Measurements from ENCODE around the gene FBXW5.

Gene FBXW5

DNA sequence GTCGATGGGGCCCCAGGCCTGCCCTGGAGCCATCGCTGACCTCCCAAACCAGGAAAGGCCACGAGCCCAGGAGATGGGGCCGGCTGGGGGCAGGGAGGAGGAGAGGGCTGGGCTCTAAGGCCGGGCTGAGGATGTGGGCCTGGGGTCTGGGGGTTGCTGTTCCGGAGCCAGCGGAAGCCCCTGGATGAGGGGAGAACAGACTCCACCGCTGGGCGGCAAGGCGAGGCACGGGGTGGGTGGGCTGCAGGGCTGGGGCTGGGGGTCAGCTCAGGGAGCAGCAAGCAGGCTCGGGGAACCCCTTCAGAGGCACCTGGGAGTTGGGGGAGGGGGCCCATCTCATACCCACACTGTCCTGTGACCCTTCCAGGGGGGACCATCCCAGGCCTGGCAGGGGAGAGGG, 19.2 kb upstream of the FBXW5 start:
- TF ChIP-seq, protein P1, sequence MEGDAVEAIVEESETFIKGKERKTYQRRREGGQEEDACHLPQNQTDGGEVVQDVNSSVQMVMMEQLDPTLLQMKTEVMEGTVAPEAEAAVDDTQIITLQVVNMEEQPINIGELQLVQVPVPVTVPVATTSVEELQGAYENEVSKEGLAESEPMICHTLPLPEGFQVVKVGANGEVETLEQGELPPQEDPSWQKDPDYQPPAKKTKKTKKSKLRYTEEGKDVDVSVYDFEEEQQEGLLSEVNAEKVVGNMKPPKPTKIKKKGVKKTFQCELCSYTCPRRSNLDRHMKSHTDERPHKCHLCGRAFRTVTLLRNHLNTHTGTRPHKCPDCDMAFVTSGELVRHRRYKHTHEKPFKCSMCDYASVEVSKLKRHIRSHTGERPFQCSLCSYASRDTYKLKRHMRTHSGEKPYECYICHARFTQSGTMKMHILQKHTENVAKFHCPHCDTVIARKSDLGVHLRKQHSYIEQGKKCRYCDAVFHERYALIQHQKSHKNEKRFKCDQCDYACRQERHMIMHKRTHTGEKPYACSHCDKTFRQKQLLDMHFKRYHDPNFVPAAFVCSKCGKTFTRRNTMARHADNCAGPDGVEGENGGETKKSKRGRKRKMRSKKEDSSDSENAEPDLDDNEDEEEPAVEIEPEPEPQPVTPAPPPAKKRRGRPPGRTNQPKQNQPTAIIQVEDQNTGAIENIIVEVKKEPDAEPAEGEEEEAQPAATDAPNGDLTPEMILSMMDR (IDR thresholded peaks at IDR 0.05; ENCODE audit: low read depth, low read length): no peak
- Histone ChIP-seq H3K4me1 (no peaks in the 10 kb centered on the region), H3K4me3 (ENCODE audit: low read depth, low read length) (no peak overlapping the region), H3K27me3 (no peaks in the 10 kb centered on the region), H3K9me3 (no peaks in the 10 kb centered on the region), H3K36me3 (no peaks in the 10 kb centered on the region)
- DNase-seq: no peak

DNA sequence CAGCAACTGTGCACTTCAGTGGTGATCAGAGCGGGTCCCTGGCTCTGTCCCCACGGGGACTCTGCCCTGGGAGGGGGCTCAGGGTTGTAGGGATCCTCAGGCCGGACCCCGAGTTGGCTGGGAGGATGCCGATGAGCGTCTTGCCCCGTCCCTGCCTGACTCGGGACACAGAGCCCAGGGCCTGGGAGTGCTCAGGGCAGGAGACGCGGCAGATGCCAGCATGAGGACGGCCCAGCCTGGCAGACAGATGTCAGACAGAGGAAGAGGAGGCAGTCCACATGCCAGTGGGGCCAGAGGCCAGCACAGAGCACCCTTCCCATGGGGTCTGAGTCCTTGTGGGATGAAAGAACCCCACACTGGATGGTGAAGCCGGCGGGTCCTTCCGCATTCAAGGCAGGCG, 18.8 kb upstream of the FBXW5 start:
- DNase-seq: no peak
- H3K4me1 ChIP-seq: no peaks in the 10 kb centered on the region
- H3K4me3 ChIP-seq (ENCODE audit: low read depth, low read length): no peak overlapping the region
- TF ChIP-seq, protein P1 (IDR thresholded peaks at IDR 0.05; ENCODE audit: low read depth, low read length): no peak
- H3K9me3 ChIP-seq: no peaks in the 10 kb centered on the region
- H3K36me3 ChIP-seq: no peaks in the 10 kb centered on the region
- H3K27me3 ChIP-seq: no peaks in the 10 kb centered on the region

DNA sequence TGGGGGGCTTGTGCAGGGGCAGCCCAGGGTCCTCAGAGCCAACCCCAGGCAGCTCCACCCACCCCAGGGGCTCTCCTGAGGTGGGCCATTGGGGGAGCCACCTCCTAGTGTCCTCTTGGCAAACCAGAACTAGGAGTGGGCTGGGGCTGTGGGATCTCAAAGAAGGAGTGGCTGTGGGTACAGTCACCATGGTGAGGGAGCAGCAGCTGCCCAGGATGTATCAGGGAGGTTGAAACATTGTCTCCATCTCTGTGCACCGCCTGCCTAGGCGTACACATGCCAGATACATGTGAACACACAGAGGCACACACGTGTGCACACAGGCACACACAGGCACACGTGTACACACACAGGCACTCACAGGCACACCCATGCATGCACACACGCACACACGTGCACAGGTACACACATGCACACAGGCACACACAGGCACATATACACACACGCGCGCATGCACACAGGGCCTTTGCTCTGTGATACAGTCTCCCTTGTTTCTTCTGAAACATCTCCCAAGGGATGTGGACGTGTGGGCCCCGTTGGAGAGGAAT, 18.2 kb upstream of the FBXW5 start:
- no peak for DNase-seq
- no peaks in the 10 kb centered on the region for H3K36me3 ChIP-seq
- H3K27me3 ChIP-seq: no peaks in the 10 kb centered on the region
- H3K4me3 ChIP-seq (ENCODE audit: low read depth, low read length): no peak overlapping the region
- TF ChIP-seq, protein P1 (IDR thresholded peaks at IDR 0.05; ENCODE audit: low read depth, low read length): no peak
- H3K4me1 ChIP-seq: no peaks in the 10 kb centered on the region
- no peaks in the 10 kb centered on the region for H3K9me3 ChIP-seq

DNA sequence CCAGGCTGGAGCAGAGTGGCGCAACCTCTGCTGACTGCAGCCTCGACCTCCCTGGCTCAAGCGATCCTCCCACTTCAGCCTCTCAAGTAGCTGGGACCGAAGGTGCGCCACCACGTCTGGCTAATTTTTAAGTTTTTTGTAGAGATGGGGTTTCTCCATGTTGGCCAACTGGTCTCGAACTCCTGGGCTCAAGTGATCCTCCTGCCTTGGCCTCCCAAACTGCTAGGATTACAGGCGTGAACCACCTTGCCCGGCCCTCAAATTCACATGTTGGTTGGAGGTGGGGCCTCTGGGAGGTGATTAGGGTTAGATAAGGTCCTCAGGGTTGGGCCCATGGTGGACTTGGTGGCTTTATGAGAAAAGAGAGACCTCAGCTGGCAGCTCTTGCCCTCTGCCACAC, 17.6 kb upstream of the FBXW5 start:
- H3K36me3 ChIP-seq: no peaks in the 10 kb centered on the region
- DNase-seq: no peak
- H3K4me3 ChIP-seq (ENCODE audit: low read depth, low read length): no peak overlapping the region
- TF ChIP-seq, protein P1 (IDR thresholded peaks at IDR 0.05; ENCODE audit: low read depth, low read length): no peak
- no peaks in the 10 kb centered on the region for H3K4me1 ChIP-seq
- no peaks in the 10 kb centered on the region for H3K27me3 ChIP-seq
- H3K9me3 ChIP-seq: no peaks in the 10 kb centered on the region

DNA sequence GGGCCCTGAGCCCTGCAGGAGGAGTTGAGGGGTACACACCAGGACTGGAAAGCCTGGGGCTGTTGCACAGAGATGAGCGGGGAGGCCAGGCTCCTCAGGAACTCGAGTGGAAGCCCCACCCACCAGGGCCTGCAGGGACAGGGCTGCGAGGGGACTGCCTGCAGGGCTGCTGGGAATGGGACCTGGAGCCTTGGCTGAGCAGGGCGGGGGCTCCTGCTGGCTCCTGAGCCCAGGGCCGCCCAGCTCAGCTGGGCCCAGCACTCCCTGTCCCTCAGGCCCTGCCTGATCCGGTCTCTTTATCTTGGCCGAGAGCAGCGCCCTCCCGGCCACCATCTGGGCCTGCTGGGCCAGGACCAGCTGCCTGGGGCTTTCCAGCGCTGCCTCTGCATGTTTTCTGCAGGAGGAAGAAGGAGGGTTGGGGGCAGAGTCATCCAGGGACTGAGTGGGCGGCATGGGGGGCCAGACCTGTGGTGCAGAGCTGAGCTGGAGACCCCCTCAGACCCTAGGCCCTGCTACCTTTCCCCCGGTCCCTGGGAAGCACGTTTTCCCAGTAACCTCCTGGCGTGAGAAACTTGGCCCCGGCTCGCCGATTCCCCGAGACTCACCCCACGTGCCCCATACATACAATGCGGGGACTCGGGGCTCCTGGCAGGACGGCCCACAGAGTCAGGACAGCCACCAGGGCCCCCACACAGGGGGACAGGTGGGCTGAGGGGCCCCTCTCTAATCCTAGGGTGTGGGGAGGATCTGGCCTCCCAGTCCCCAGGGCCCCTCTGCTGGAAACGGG, 16.9 kb upstream of the FBXW5 start:
- TF ChIP-seq, protein P1 (IDR thresholded peaks at IDR 0.05; ENCODE audit: low read depth, low read length): no peak
- no peaks in the 10 kb centered on the region for H3K27me3 ChIP-seq

GRCh38 chr9:136960938-136961275, 16.4 kb upstream of the FBXW5 start:
- H3K4me3 ChIP-seq (ENCODE audit: low read depth, low read length): no peak overlapping the region
- no peaks in the 10 kb centered on the region for H3K27me3 ChIP-seq
- no peaks in the 10 kb centered on the region for H3K36me3 ChIP-seq
- no peaks in the 10 kb centered on the region for H3K9me3 ChIP-seq
- H3K4me1 ChIP-seq: no peaks in the 10 kb centered on the region
- TF ChIP-seq, protein P1 (IDR thresholded peaks at IDR 0.05; ENCODE audit: low read depth, low read length): no peak
- DNase-seq: no peak

More for the DNA sequence above, 16.9 kb upstream of the FBXW5 start:
- H3K4me3 ChIP-seq (ENCODE audit: low read depth, low read length): no peak overlapping the region
- DNase-seq: no peak
- H3K4me1 ChIP-seq: no peaks in the 10 kb centered on the region
- no peaks in the 10 kb centered on the region for H3K36me3 ChIP-seq
- H3K9me3 ChIP-seq: no peaks in the 10 kb centered on the region

Measured in BE2C (cell line).